HepG2 (cell line): ENCODE measurements around the gene CEP68. TPM values are rescaled to one million over a fixed set of nuclear protein-coding genes. Genes with fewer than 3 reads are reported as not detected.
A peak's percentile ranks its signal among the peaks of the same experiment; 100 is the strongest.

Source experiments
- ATAC-seq: fragments of 200-7000 bp; cut with Tn5 transposase; 3 replicates; pipeline ENCODE4 v1.9.1; 2020; ENCODE audit warnings: mild to moderate bottlenecking, moderate library complexity
- BruUV-seq: library from RNA; stranded (reverse); fragments of 400-500 nt; replicated peaks from 2 replicates; lab custom pipeline; 2021; lab: Mats Ljungman, UMichigan
- CTCF ChIA-PET: fragments of 300-600 bp; formaldehyde crosslinking; extraction: SDS; loops from one replicate; lab custom pipeline; 2021; ENCODE audit warnings: low total read pairs, inconsistent platforms, low intra/inter-chr PET ratio; lab: Yijun Ruan, JAX
- POLR2A ChIA-PET: fragments of 350-600 bp; sonication (Branson Sonifier 250); formaldehyde crosslinking; loops from one replicate; lab custom pipeline; 2020; ENCODE audit warnings: antibody characterized with exemption, inconsistent platforms; lab: Yijun Ruan, JAX
- DNase-seq: peaks from one replicate; pipeline ENCODE4 v3.0.0-alpha.2; 2015; ENCODE audit warnings: low spot score
- FAIRE-seq: peaks from 3 replicates; lab custom pipeline; 2011; peaks lifted over from hg19 to GRCh38; lab: Jason Lieb, UNC
- H2AFZ ChIP-seq: one replicate; pipeline ENCODE4 v1.6.1; 2011; ENCODE audit warnings: low read length, inconsistent platforms
- H3K27ac ChIP-seq: fragments of 300-600 bp; 3 replicates; pipeline ENCODE4 v1.8.0; 2011; ENCODE audit warnings: mixed run types, mild to moderate bottlenecking, mixed read lengths, low read length, inconsistent platforms; ENCODE audit not compliant: insufficient read depth; ENCODE audit errors: extremely low read length
- H3K27me3 ChIP-seq, 2 experiments: fragments of 200-600 bp in 1 of 2; 2 replicates in 1 of 2; 3 replicates in 1 of 2; pipeline versions ENCODE4 v1.6.0 to v1.8.0; 2011; ENCODE audit warnings: low read length in 2 of 2, mild to moderate bottlenecking in 2 of 2, moderate library complexity in 2 of 2, inconsistent platforms in 1 of 2; ENCODE audit not compliant: insufficient read depth in 2 of 2, control insufficient read depth in 1 of 2
- H3K36me3 ChIP-seq, 2 experiments: fragments of 200-600 bp in 1 of 2; replicated peaks in 1 of 2; 2 replicates in 1 of 2; 3 replicates in 1 of 2; pipeline versions ENCODE4 v1.5.1 to v1.8.0; 2011; ENCODE audit warnings: low read length in 2 of 2, inconsistent platforms in 1 of 2; ENCODE audit not compliant: insufficient read depth in 2 of 2, control insufficient read depth in 1 of 2
- H3K4me1 ChIP-seq: 2 replicates; pipeline ENCODE4 v1.5.1; 2012; ENCODE audit warnings: low read length, inconsistent platforms; ENCODE audit not compliant: insufficient read depth
- H3K4me2 ChIP-seq: 2 replicates; pipeline ENCODE4 v1.6.0; 2011; ENCODE audit warnings: low read depth, low read length, inconsistent platforms
- H3K4me3 ChIP-seq, 3 experiments: fragments of 200-600 bp in 1 of 3; sonication (generic), shearing (Covaris generic) in 1 of 3; replicated peaks in 1 of 3; 2 replicates each; pipeline ENCODE4 v1.5.1; 2011 to 2016; ENCODE audit warnings: low read length in 3 of 3, inconsistent platforms in 2 of 3, low read depth in 2 of 3, mild to moderate bottlenecking in 2 of 3, control low read depth in 1 of 3, mixed read lengths in 1 of 3; ENCODE audit not compliant: insufficient read depth in 1 of 3
- H3K79me2 ChIP-seq: one replicate; pipeline ENCODE4 v1.6.1; 2011; ENCODE audit warnings: low read length, inconsistent platforms; ENCODE audit not compliant: insufficient read depth
- H3K9ac ChIP-seq: 2 replicates; pipeline ENCODE4 v1.6.0; 2011; ENCODE audit warnings: mild to moderate bottlenecking, low read depth, low read length, inconsistent platforms; ENCODE audit not compliant: insufficient read depth
- H3K9me3 ChIP-seq: 2 replicates; pipeline ENCODE4 v1.5.1; 2012; ENCODE audit warnings: mild to moderate bottlenecking, low read length
- H4K20me1 ChIP-seq: 2 replicates; pipeline ENCODE4 v1.6.0; 2011; ENCODE audit warnings: inconsistent platforms, mild to moderate bottlenecking, low read length, moderate library complexity; ENCODE audit not compliant: insufficient read depth
- MAFF ChIP-seq: IDR thresholded peaks from 2 replicates; pipeline ENCODE4 v1.6.1; 2011; ENCODE audit warnings: low read depth, low read length, improper control_type of control experiment
- MAFK ChIP-seq, 2 experiments: IDR thresholded peaks in 1 of 2; conservative IDR thresholded peaks in 1 of 2; 2 replicates each; pipeline ENCODE4 v1.6.1; 2011; ENCODE audit warnings: improper control_type of control experiment in 2 of 2, low read length in 2 of 2
- POLR2AphosphoS2 ChIP-seq: IDR thresholded peaks from 2 replicates; pipeline ENCODE4 v1.6.1; 2011; ENCODE audit warnings: low read depth, low read length, improper control_type of control experiment
- RBM22 ChIP-seq: fragments of 200-400 bp; formaldehyde crosslinking; optimal IDR thresholded peaks from 2 replicates; pipeline ENCODE3; 2017; ENCODE audit warnings: mild to moderate bottlenecking, low read length, moderate library complexity
- ZNF558 ChIP-seq: sonication (generic); formaldehyde crosslinking; IDR thresholded peaks from 2 replicates; pipeline ENCODE4 v1.9.0; 2022; ENCODE audit warnings: mild to moderate bottlenecking, missing genetic modification reagents, borderline replicate concordance
- WGBS: methylation state at CpG from one replicate; pipeline ENCODE4 v1.1.6; 2017; ENCODE audit warnings: low lambda C conversion rate; 5-methylcytosine and 5-hydroxymethylcytosine counted together
- in situ Hi-C: cut with HindIII; loops from 2 replicates; pipeline ENCODE4 v1.10.0; 2017; ENCODE audit warnings: low pct_unique_long_range_greater_than_20kb; ENCODE audit not compliant: extremely low pct_ligation_motif_present
- intact Hi-C: fragments of 100-400 bp; cut with micrococcal nuclease; formaldehyde crosslinking; loops from one replicate; pipeline ENCODE4 v1.10.0; 2022; ENCODE audit not compliant: unreplicated experiment
- polyA plus RNA-seq, 8 experiments: library from polyadenylated mRNA; depleted of rRNA in 3 of 8; stranded (reverse) in 7 of 8; unstranded in 1 of 8; fragments of >200 nt; fragmentation: Illumina TruSeq in 4 of 8; extraction: Trizol in 4 of 8; gene quantifications; 2 replicates each; pipeline versions ENCODE4 v1.2.1 to v1.2.3, GENCODE V29; 2011 to 2016; ENCODE audit warnings: low read depth in 4 of 8, missing spikeins in 1 of 8, mixed read lengths in 1 of 8; ENCODE audit not compliant: insufficient read depth in 1 of 8
- total RNA-seq, 5 experiments: library from RNA; depleted of rRNA; stranded (reverse); fragments of >200 nt; fragmentation: Illumina TruSeq; extraction: Trizol; gene quantifications; 2 replicates each; pipeline ENCODE4 v1.2.3, GENCODE V29; 2016; ENCODE audit warnings: low read depth in 1 of 5
- TF ChIP-seq, protein P1 (sequence below): sonication (generic); formaldehyde crosslinking; IDR thresholded peaks from 2 replicates; pipeline ENCODE4 v1.8.1; 2023; ENCODE audit warnings: mild to moderate bottlenecking, moderate library complexity, missing genetic modification reagents
- TF ChIP-seq, protein P2 (sequence below): sonication (generic); formaldehyde crosslinking; IDR thresholded peaks from 2 replicates; pipeline ENCODE4 v1.4.0; 2020; ENCODE audit warnings: missing genetic modification reagents, mild to moderate bottlenecking, borderline replicate concordance

Gene CEP68
- total and polyA plus RNA-seq, 2 of the 13 experiments (the other 11 are each of a cell fraction or from before 2014, with no cell fraction given): 5.7 to 9.3 TPM

DNA sequence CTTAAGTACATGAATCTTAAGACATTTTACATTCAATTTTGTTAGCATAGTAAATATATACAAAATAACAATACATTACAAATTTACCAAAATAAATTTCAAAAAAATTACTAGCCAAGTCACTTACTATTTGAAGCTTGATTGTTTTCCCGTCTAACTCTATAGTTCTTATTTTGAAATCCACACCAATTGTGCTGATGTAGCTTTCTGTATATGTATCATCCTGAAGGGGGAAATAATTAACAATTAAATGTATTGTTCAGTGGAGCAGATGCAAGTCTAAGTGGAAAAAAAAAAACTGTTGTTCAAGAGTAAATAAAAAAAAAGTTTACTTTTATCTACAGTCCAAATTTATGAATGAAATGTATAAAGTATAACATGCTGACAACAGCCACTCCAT is 41.6 kb downstream of the CEP68 start:
- Histone ChIP-seq H3K79me2 (peaks cover 73% of the 10 kb centered on the region), H3K36me3 (peaks cover 30 to 84% of the 10 kb centered on the region in 2 experiments), H3K27ac (no peak overlapping the region), H3K4me1 (peaks cover 19% of the 10 kb centered on the region), H3K9me3 (no peaks in the 10 kb centered on the region), H3K9ac (no peak overlapping the region), H3K4me3 (no peak overlapping the region), H4K20me1 (peaks cover 28% of the 10 kb centered on the region), H3K4me2 (no peak overlapping the region), H3K27me3 (no peaks in the 10 kb centered on the region), H2AFZ (no peak overlapping the region)
- ChIA-PET CTCF (no interaction called here), POLR2A (no interaction called here)
- intact Hi-C loops: loop anchor here (5.0 kb wide), 1 partner anchor 34 kb away; the partner anchor contains the start of gene RAB1A
- ATAC-seq (no peak), FAIRE-seq (no peak), DNase-seq (no peak)
- in situ Hi-C loops: no loop called here
- WGBS: 86% methylated on average over 1 of the region's 1 CpG
- BruUV-seq: no TSS peak
- TF ChIP-seq, protein P1, sequence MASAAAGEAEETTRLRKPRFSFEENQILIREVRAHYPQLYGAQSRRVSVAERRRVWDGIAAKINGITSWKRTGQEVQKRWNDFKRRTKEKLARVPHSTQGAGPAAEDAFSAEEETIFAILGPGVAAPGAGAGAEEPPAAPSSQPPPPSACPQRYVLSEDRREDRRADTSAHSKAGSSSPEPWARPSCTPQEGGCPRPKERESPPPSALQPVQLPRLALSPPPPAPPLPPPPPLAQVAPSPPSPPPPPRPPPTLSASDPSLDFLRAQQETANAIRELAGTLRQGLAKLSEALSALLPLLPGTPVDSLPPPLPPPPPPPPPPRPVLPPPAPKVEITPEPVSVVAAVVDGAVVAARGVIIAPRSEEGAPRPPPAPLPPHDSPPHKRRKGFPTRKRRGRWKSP (CRISPR knock-in tag): no peak
- peak; percentile 62 to 71 for TF ChIP-seq MAFK (conservative IDR thresholded peaks at IDR 0.05 in 1 of 2, IDR thresholded peaks at IDR 0.05 in 1 of 2; ENCODE audit: low read length in 2 of 2)
- TF ChIP-seq MAFF: peak; percentile 57

DNA sequence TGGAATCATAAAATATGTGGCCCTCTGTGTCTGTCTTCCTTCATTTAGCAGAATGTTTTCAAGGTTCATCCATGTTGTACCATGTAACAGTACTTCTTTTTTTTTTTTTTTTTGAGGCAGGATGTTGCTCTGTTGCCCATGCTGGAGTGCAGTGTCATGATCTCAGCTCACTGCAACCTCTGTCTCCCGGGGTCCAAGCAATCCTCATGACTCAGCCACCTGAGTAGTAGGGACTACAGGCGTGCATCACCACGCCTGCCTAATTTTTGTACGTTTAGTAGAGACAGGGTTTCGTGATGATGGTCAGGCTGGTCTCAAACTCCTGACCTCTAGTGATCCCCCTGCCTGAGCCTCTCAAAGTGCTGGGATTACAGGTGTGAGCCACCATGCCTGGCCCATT is 42.5 kb downstream of the CEP68 start:
- no TSS peak for BruUV-seq
- H3K36me3 ChIP-seq: peaks cover 29 to 86% of the 10 kb centered on the region in 2 experiments
- H3K9ac ChIP-seq: no peak overlapping the region
- no peak; the same call in 2 of the 3 replicates for ATAC-seq
- H3K4me3 ChIP-seq: no peak overlapping the region
- WGBS: 85% methylated on average over 5 of the region's 5 CpGs
- intact Hi-C loops (loop anchor here (5.0 kb wide), 1 partner anchor 34 kb away; the partner anchor contains the start of gene RAB1A), in situ Hi-C loops (no loop called here)
- no peaks in the 10 kb centered on the region for H3K27me3 ChIP-seq
- no peak overlapping the region for H3K27ac ChIP-seq
- H4K20me1 ChIP-seq: peaks cover 35% of the 10 kb centered on the region
- DNase-seq: no peak
- peaks cover 76% of the 10 kb centered on the region for H3K79me2 ChIP-seq
- H3K9me3 ChIP-seq: no peaks in the 10 kb centered on the region
- POLR2A ChIA-PET: no interaction called here
- CTCF ChIA-PET: no interaction called here
- H2AFZ ChIP-seq: no peak overlapping the region
- no peak overlapping the region for H3K4me2 ChIP-seq
- H3K4me1 ChIP-seq: peaks cover 19% of the 10 kb centered on the region
- no peak for FAIRE-seq
- TF ChIP-seq, protein P2, sequence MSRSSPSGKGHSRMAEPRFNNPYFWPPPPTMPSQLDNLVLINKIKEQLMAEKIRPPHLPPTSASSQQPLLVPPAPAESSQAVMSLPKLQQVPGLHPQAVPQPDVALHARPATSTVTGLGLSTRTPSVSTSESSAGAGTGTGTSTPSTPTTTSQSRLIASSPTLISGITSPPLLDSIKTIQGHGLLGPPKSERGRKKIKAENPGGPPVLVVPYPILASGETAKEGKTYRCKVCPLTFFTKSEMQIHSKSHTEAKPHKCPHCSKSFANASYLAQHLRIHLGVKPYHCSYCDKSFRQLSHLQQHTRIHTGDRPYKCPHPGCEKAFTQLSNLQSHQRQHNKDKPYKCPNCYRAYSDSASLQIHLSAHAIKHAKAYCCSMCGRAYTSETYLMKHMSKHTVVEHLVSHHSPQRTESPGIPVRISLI: peak; percentile 31; the same call in 1 of the 2 replicates
- TF ChIP-seq ZNF558 (CRISPR knock-in tag) (no peak), RBM22 (peak; percentile 35), POLR2AphosphoS2 (0 out of 2 replicates have a peak, but pooled peaks have one; percentile 25)
